Cardiac muscle cell (in vitro differentiated cells and primary cell): ENCODE data around the gene SMARCC1. TPM values are rescaled to one million over a fixed set of nuclear protein-coding genes. Genes with fewer than 3 reads are reported as not detected.
A peak's percentile ranks its signal among the peaks of the same experiment; 100 is the strongest.

ENCODE experiments used
- DNase-seq, 2 donors: peaks; one replicate each; pipeline versions ENCODE4 v3.0.0 to v3.0.0-alpha.2; 2010 to 2017; ENCODE audit warnings: low read depth in 1 of 2, low spot score in 1 of 2
- H3K27ac ChIP-seq: fragments of 200-600 bp; sonication (generic); 2 replicates; pipeline ENCODE4 v1.5.1; 2016
- H3K27me3 ChIP-seq: fragments of 200-600 bp; sonication (generic); 2 replicates; pipeline ENCODE4 v1.6.0; 2016; ENCODE audit warnings: control low read depth
- H3K36me3 ChIP-seq: fragments of 200-600 bp; sonication (generic); 2 replicates; pipeline ENCODE4 v1.5.1; 2016; ENCODE audit warnings: control low read depth
- H3K4me1 ChIP-seq: fragments of 200-600 bp; sonication (generic); 2 replicates; pipeline ENCODE4 v1.8.1; 2017; ENCODE audit warnings: low read depth, mild to moderate bottlenecking, mixed run types
- H3K4me3 ChIP-seq: fragments of 200-600 bp; sonication (generic); 2 replicates; pipeline ENCODE4 v1.5.1; 2016; ENCODE audit warnings: mild to moderate bottlenecking
- H3K9me3 ChIP-seq: fragments of 200-600 bp; sonication (generic); 2 replicates; pipeline ENCODE4 v1.5.1; 2017; ENCODE audit warnings: low read depth, mild to moderate bottlenecking, control low read depth
- CTCF ChIP-seq: IDR thresholded peaks from 2 replicates; pipeline ENCODE4 v1.5.1; 2012; ENCODE audit warnings: low read depth, mild to moderate bottlenecking, low read length
- polyA plus RNA-seq: library from polyadenylated mRNA; unstranded; fragments of >200 nt; fragmentation: Nextera tagmentation; extraction: Ambion mirVana; gene quantifications from 2 replicates; pipeline ENCODE4 v1.2.1, GENCODE V29; 2016
- total RNA-seq: library from RNA; depleted of rRNA; stranded (reverse); fragments of >200 nt; gene quantifications from 2 replicates; pipeline ENCODE4 v1.2.3, GENCODE V29; 2016

Gene SMARCC1
- total and polyA plus RNA-seq, 2 experiments from 2014 or later: 86.9 to 109 TPM

- DNase-seq: peak in 1 of 2 donors; percentile 21
- Histone ChIP-seq H3K9me3 (no peaks in the 10 kb centered on the region), H3K4me3 (no peak overlapping the region), H3K36me3 (no peaks in the 10 kb centered on the region), H3K27me3 (peaks cover 33% of the 10 kb centered on the region), H3K4me1 (peaks cover 6% of the 10 kb centered on the region), H3K27ac (no peak overlapping the region)
- no peak for TF ChIP-seq CTCF
Measured at GRCh38 chr3:47579875-47580274, 201.8 kb downstream of the SMARCC1 start.

- H3K4me1 ChIP-seq: peaks cover 6% of the 10 kb centered on the region
- H3K36me3 ChIP-seq: no peaks in the 10 kb centered on the region
- H3K9me3 ChIP-seq: no peaks in the 10 kb centered on the region
- no peak within 1 kb of the TSS for H3K27ac ChIP-seq
- peak in 1 of 2 donors; percentile 73 for DNase-seq
- TF ChIP-seq CTCF: no peak
- H3K4me3 ChIP-seq: peak within 1 kb of the TSS; percentile 73
- peaks cover 33% of the 10 kb centered on the region for H3K27me3 ChIP-seq
Measured at GRCh38 chr3:47578691-47579632, 202.7 kb downstream of the SMARCC1 start, which contains the start of gene CSPG5. CSPG5 (minus strand) TSS chr3:47578865; CDS start chr3:47578693, 172 bp downstream.

GRCh38 chr3:47578119-47578632, 203.5 kb downstream of the SMARCC1 start:
- peaks cover 33% of the 10 kb centered on the region for H3K27me3 ChIP-seq
- no peak for TF ChIP-seq CTCF
- peak in 1 of 2 donors; percentile 65 for DNase-seq

GRCh38 chr3:47577583-47578118, 204.0 kb downstream of the SMARCC1 start:
- no peak for TF ChIP-seq CTCF
- Histone ChIP-seq H3K4me3 (peak overlapping the region; percentile 73), H3K27me3 (peaks cover 33% of the 10 kb centered on the region), H3K36me3 (no peaks in the 10 kb centered on the region), H3K9me3 (no peaks in the 10 kb centered on the region), H3K27ac (no peak overlapping the region), H3K4me1 (peaks cover 6% of the 10 kb centered on the region)
- DNase-seq: peak in 1 of 2 donors; percentile 47

More at GRCh38 chr3:47578119-47578632, 203.5 kb downstream of the SMARCC1 start:
- Histone ChIP-seq H3K4me1 (peaks cover 6% of the 10 kb centered on the region), H3K36me3 (no peaks in the 10 kb centered on the region), H3K4me3 (peak overlapping the region; percentile 73), H3K27ac (no peak overlapping the region), H3K9me3 (no peaks in the 10 kb centered on the region)

GRCh38 chr3:47573190-47574172, 208.2 kb downstream of the SMARCC1 start:
- Histone ChIP-seq H3K4me3 (no peak overlapping the region), H3K27ac (no peak overlapping the region), H3K27me3 (peaks cover 28% of the 10 kb centered on the region), H3K9me3 (no peaks in the 10 kb centered on the region), H3K4me1 (no peaks in the 10 kb centered on the region), H3K36me3 (no peaks in the 10 kb centered on the region)
- peak in 1 of 2 donors; percentile 25 for DNase-seq
- no peak for TF ChIP-seq CTCF
